HG03460 (cell line): ENCODE data around the gene PITPNB.

Experiments used
- ATAC-seq: cut with Tn5 transposase; IDR thresholded peaks from one replicate; pipeline ENCODE4 v1.9.1; 2021; ENCODE audit not compliant: unreplicated experiment

PITPNB gene

GRCh38 chr22:27881421-27881820, 37.6 kb downstream of the PITPNB start:
- no peak for ATAC-seq

- no peak for ATAC-seq
Observed at GRCh38 chr22:27880778-27881394, 38.2 kb downstream of the PITPNB start.

DNA sequence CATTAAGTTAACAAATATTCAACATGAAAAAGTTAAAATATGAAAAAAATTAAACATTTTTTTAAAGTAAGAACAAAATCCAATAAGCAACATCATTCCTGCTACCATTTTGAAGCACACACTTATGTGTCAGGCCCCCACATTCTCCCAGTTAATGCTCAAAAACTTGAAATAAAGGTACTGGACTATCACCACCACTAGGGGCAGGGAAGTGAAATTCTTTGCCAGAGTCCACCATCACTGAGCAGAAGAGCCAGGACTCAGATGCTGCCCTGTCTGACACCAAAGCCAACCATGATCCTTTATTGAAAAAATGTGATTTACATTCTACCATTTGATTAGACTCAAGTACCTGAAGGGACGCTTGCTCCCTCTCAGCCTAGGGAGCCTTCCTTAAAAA, 39.1 kb downstream of the PITPNB start:
- no peak for ATAC-seq

GRCh38 chr22:27878541-27878940, 40.5 kb downstream of the PITPNB start:
- no peak for ATAC-seq

GRCh38 chr22:27877501-27877900, 41.6 kb downstream of the PITPNB start:
- no peak for ATAC-seq

- no peak for ATAC-seq
Observed at GRCh38 chr22:27876684-27877083, 42.4 kb downstream of the PITPNB start.

GRCh38 chr22:27875951-27876350, 43.1 kb downstream of the PITPNB start:
- no peak for ATAC-seq

GRCh38 chr22:27874764-27875163, 44.3 kb downstream of the PITPNB start:
- ATAC-seq, result no peak

DNA sequence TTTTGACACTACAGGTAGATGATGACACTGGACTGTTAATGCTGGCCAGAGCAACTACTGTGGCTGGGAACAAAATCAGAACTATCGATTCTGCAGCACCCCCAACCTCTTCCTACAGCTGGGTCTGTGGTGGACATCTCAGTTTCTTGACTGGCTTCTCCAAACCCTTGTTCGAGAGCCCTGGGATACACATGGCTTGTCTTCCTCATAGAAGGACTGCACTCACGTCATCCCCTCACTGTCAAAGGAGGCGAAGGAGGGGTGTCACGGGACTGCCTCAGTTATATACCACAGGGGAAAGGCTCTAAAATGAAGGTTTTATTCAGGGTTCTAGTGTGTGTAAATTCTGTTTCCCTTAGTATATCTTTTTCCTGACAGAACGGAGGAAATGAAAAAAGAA, 44.9 kb downstream of the PITPNB start:
- ATAC-seq, result no peak

GRCh38 chr22:27873472-27873871, 45.6 kb downstream of the PITPNB start:
- no peak for ATAC-seq

- ATAC-seq, result no peak
Observed at GRCh38 chr22:27872488-27872887, 46.6 kb downstream of the PITPNB start.

- no peak for ATAC-seq
Observed at GRCh38 chr22:27871306-27872014, 47.6 kb downstream of the PITPNB start.

GRCh38 chr22:27870234-27871191, 48.5 kb downstream of the PITPNB start:
- ATAC-seq, result no peak

DNA sequence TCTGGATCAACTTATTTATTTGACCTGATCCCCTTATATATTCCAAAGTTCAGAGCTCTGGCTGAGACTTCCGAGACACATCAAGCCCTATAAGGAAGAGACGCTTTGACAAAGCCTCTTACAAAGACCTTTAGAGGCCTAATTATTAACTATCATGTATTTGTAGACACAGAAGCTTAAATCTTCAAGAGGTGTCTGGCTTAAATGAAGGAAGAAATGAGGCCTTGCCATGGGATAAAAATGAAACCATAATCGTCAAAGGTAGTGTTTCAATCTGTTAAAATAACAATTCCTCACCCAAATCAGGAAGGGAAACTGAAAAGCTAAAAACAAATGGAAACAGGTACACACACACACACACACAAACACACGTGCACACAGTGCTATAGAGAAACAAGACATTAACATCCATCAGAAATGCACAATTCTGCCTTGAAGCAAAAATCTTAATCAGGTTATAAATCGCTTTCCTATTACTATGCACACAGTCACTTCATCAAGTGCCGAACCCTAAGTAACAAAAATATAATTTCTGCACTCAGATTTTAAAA, 50.2 kb downstream of the PITPNB start:
- ATAC-seq, result no peak

DNA sequence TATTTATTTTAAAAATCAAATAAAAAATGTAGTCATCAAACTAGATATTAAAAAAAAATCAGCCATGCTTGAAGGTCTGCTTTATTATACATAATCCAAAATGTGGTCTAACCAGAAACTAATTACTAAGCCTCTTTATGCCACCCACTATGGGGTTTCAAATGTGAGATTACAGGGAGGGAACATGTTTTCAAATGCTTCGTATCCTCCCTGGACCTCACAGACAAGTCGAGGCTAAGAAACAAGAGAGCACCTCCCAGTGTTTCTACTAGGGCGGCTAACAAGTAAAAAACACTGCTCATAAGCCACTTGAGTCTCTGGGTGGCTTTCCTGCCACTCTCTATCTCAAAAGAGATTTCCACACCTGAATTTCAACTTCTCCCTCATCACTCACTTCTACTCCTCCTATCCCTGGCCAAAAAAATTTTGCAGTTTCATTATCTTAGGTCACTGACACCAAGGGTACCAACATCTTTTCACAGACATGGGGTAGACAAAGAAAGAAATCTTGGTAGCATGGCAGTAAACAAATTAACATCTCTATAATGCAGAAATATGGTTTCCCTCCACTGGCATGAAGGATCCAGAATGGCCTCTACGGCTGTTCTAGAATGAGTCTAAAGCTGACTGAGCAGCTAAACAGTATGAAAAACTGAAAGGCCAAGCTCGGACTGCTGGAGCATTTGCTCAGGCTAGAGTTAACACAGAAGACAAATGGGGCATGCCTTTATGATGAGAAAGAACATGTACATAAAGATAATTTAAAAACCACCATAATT, 50.9 kb downstream of the PITPNB start:
- ATAC-seq, result no peak

DNA sequence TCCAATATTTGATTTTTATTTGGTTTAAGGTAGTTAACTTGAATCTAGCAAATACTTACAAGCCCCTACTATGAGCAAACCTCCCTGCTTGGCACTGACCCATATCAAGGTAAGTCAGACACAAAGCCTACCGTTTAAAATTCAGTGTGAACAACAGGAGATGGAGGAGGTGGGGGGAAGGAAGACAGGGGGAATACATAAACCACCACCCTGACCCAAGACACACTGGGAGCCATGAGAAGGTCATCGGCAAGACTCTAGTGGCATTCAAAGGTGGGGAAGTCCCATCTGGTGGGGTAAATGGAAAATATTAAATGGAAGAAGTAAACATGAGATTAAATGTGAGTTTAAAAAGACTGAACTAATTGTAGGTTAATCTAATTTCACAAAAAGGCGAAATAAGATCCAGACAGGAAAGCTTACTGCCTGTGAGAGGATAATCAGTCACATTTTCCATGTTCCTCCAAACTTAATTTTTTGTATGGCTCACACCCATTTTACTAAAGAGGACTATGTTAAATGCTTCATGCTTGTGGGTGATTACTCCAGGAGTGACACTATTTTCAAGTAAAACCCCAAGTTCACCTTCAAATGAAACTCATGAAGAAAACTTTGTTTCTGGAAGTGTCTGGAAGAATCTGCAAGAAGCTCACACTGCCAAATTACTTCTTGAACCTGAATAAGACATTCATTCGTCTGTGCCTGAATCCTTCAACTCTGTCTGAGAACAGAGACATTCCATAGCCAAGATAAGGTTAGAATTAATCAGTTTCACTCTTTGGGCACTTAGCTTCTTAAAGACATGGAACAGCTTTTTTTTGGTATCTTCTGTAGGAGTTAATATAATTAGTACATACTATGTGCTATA, 51.7 kb downstream of the PITPNB start:
- ATAC-seq, result no peak

DNA sequence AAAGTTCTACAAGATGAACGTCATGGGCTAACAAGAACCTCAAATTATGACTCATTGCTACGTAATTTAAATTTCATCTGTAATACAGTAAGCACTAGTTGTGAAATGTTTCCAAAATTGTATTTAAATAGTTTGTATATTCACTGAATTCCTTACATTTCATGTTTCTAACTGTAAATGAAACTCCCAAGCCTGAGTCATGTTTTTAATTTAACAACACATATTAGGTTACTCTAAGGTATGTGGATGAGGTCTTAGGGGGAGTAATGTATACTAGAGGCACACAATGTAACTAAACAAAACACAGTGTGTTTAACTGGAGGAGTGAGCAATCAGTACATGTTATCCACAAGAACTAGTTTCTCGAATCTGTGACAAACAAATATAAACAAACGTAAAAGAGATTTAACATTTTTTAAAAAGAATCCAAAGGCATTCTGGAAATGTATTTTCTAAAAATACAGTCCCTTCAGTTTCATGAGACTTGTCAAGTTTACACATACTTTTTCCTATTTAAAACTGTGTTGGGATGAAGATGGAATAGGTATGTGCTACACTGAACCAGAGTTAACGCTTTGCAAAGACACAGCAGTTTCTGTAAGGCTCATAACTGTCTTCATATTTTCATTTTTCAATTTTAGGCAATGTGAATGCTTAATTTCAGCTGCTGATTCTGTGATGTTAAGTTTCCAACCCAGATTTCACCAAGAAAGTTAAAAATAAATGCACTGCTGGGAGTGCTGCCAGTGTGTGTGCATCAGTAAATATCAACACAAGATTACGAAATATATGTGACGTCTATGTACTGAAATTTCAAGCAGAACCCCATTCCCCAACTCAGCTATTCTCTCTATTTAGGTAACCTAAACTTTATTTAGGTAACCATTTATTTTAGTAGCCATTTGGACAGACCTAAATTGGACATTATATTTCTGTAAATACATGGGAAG, 52.6 kb downstream of the PITPNB start:
- ATAC-seq, result no peak

DNA sequence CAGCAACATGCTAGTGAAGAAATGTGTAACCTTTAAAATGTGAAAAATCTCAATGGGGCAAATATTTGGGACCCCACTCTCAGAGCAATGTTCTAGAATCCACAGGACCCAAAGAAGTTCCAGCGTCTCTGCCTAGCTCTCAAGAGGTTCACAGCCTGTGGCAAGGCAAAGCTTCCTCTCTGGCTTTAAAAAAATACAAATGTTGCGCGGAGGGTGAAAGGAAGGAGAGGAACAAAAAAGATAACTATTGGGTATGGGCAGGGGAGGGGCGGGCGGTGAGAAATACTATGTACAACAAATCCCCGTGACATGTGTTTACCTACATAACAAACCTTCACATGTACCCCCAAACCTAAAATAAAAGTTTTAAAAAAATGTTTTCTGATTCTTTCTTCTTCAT, 53.6 kb downstream of the PITPNB start:
- no peak for ATAC-seq

DNA sequence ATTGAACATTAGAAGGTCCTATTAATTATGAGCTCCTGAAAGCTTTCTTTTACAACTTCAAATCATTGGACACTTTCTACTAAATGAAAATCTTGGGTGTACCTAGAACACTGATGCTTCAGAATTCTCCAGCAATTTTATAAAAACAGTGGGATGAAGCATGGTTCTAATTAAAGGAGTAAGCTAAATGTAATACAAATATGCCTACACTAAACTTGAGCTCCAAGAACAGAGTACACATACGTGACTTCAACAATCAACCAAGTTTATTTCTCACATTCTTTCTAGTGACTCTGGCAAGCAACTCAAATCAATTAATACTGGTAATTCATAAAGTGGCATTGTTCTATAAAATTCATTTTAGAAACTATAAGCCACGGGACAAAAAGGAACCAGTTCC, 55.5 kb downstream of the PITPNB start:
- no peak for ATAC-seq
